ENCODE results near the gene ATR.

DNA sequence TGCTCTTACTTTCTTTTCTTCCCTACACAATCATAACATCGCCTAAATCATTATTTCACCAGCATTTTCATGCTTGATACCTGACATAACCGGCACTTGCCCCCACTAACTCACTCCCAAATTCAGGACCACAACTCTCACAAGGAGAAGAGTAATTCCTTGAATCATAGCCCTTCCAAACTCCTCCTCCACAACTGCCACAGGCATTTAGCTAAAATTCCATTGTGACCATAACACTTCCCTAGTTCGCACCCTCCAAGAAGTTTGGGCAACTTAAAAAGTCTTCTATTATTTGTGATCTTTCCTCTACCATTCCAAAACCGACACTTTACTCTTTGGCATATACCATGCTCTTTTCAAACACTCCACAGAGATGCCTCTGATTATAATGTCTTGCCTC, 71.3 kb downstream of the ATR start:
- TF ChIP-seq CTCF (IDR thresholded peaks at IDR 0.05; ENCODE audit: insufficient read depth, low read length), result no peak
- no peak for TF ChIP-seq POLR2AphosphoS5 (IDR thresholded peaks at IDR 0.05; ENCODE audit: low read depth)
- no peak for TF ChIP-seq GABPA (IDR thresholded peaks at IDR 0.05; ENCODE audit: low read depth)

Measured in HL-60 (cell line).